T-helper 2 cell treated with Interferon-gamma antibody and Interleukin-4, amounts not matched to agents 100 ng/mL and 5 ng/mL, for 36 hours (primary cell): ENCODE results near the gene UGT1A9. TPM values are rescaled to one million over a fixed set of nuclear protein-coding genes. Genes with fewer than 3 reads are reported as not detected.

Source experiments
- intact Hi-C: fragments of 100-400 bp; cut with micrococcal nuclease; formaldehyde crosslinking; loops from one replicate; pipeline ENCODE4 v1.15.1; 2023
- total RNA-seq: library from RNA; stranded (reverse); gene quantifications from 2 replicates; pipeline ENCODE4 v1.2.3, GENCODE V29; 2022

The UGT1A9 gene
- total RNA-seq, 1 donor from 2014 or later, result not detected

DNA sequence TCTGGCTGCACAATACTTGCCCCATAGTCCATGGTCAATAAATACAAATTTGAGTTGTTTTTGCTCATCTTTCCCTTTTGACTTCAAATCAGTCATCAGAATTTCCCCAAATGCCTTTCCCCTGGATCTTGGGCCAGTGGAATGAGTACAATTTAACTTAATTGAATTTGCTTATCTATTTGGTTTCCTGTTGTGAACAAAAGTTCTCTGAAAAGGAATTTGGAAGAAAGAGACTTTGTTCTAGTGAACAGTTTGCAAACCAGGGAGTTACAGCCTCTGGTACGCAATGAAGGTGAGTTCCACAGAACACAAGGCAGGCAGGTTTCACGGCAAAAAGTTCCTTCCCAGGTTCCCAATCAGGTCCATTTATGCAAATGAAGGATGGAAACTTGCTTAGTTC lies 87.2 kb downstream of the UGT1A9 start:
- intact Hi-C loops, result no loop called here

DNA sequence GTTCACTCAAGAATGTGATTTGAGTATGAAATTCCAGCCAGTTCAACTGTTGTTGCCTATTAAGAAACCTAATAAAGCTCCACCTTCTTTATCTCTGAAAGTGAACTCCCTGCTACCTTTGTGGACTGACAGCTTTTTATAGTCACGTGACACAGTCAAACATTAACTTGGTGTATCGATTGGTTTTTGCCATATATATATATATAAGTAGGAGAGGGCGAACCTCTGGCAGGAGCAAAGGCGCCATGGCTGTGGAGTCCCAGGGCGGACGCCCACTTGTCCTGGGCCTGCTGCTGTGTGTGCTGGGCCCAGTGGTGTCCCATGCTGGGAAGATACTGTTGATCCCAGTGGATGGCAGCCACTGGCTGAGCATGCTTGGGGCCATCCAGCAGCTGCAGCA lies 88.3 kb downstream of the UGT1A9 start, which contains the start of gene UGT1A1:
Gene UGT1A1, plus strand, starts transcription at position 228 of the 400 bp plus-strand sequence. Its CDS starts 18 bp downstream, at position 246.
- intact Hi-C loops, result no loop called here

- intact Hi-C loops, result no loop called here
These were observed 89.5 kb downstream of the UGT1A9 start for GRCh38 chr2:233761040-233761769.

- intact Hi-C loops, result no loop called here
These were observed 92.6 kb downstream of the UGT1A9 start for GRCh38 chr2:233764264-233764663.

GRCh38 chr2:233764761-233765160 lies 93.1 kb downstream of the UGT1A9 start:
- intact Hi-C loops, result no loop called here

GRCh38 chr2:233766416-233766815 lies 94.7 kb downstream of the UGT1A9 start:
- intact Hi-C loops, result no loop called here

DNA sequence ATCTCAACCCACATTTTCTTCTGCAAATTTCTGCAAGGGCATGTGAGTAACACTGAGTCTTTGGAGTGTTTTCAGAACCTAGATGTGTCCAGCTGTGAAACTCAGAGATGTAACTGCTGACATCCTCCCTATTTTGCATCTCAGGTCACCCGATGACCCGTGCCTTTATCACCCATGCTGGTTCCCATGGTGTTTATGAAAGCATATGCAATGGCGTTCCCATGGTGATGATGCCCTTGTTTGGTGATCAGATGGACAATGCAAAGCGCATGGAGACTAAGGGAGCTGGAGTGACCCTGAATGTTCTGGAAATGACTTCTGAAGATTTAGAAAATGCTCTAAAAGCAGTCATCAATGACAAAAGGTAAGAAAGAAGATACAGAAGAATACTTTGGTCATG lies 96.4 kb downstream of the UGT1A9 start:
- intact Hi-C loops, result no loop called here

GRCh38 chr2:233769260-233769659 lies 97.6 kb downstream of the UGT1A9 start:
- intact Hi-C loops, result no loop called here

DNA sequence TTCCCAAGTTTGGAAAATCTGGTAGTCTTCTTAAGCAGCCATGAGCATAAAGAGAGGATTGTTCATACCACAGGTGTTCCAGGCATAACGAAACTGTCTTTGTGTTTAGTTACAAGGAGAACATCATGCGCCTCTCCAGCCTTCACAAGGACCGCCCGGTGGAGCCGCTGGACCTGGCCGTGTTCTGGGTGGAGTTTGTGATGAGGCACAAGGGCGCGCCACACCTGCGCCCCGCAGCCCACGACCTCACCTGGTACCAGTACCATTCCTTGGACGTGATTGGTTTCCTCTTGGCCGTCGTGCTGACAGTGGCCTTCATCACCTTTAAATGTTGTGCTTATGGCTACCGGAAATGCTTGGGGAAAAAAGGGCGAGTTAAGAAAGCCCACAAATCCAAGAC lies 100.5 kb downstream of the UGT1A9 start:
- intact Hi-C loops, result no loop called here

DNA sequence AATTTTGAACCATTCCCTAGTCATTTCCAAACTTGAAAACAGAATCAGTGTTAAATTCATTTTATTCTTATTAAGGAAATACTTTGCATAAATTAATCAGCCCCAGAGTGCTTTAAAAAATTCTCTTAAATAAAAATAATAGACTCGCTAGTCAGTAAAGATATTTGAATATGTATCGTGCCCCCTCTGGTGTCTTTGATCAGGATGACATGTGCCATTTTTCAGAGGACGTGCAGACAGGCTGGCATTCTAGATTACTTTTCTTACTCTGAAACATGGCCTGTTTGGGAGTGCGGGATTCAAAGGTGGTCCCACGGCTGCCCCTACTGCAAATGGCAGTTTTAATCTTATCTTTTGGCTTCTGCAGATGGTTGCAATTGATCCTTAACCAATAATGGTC lies 100.9 kb downstream of the UGT1A9 start:
- intact Hi-C loops, result no loop called here

DNA sequence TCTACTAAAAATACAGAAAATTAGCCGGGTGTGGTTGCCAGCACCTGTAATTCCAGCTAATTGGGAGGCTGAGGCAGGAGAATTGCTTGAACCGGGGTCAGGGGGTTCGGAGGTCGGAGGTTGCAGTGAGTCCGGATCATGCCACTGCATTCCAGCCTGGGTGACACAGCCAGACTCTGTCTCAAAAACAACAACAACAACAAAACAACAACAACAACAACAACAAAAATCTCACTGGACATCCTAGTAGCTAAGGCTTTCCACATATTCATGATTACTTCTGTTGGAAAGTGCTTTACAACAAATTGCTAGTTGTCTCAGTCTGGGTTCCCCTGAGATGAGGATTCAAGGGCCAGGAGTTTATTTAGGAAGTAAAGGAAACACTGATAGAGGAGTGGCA lies 102.2 kb downstream of the UGT1A9 start:
- intact Hi-C loops, result no loop called here

DNA sequence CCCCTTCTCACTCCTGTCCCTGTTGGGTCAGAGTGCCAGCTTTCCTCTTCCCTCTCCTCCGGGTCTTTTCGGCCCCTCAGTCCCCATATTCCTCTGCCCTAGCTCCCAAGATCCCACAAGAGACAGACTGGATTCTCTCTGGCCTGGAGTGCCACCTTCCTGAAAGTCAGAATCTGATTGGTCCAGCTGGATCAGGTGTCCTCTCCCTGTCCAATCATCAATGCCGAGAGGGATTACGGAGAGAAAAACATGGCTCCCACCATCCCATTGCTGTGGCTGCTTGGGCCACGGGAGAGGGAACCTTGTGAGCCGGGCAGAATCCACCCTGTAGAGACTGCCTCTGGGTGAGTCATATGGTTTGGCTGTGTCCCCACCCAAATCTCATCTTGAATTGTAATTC lies 103.7 kb downstream of the UGT1A9 start:
- intact Hi-C loops, result no loop called here

- intact Hi-C loops, result no loop called here
These were observed 106.3 kb downstream of the UGT1A9 start, which contains the start of gene MROH2A for GRCh38 chr2:233778030-233778429. Gene MROH2A, plus strand, starts transcription at chr2:233778330. Its CDS starts 1,029 bp downstream, at chr2:233779359.

GRCh38 chr2:233779722-233780121 lies 108.0 kb downstream of the UGT1A9 start:
- intact Hi-C loops, result no loop called here

DNA sequence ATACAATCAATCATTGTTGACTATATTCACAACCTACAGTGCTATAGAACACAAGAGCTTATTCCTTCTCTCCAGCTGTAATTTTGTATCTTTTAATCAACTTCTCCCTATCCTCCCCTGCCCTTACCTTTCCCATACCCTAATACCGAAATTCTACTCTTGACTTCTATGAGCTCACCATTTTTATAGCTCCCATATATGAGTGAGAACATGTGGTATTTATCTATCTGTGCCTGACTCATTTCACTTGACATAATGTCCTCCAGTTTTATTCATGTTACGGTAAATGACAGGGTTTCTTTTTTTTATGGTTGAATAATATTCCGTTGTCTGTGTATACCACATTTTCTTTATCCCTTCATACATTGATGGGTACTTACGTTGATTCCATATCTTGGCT lies 109.1 kb downstream of the UGT1A9 start:
- intact Hi-C loops, result no loop called here

DNA sequence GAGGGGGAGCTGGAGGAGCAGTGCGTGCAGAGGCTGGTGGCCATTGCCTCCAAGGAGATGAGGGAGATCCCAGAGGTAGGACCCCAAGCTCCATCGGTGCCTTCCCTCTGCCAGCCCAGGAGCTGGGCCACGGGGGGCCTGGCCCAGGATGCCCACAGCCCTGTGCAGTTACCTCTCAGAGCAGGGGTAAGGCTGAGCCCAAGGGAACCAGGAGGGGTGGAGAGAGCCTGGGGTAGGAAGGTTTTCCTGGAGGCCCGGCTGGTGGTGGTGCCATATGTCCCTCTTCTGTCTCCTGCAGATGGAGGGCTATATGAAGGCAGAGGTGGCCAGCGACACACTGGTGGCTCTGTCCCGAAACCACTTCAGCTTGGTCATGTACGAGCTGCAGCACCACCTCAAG lies 117.9 kb downstream of the UGT1A9 start:
- intact Hi-C loops, result no loop called here

DNA sequence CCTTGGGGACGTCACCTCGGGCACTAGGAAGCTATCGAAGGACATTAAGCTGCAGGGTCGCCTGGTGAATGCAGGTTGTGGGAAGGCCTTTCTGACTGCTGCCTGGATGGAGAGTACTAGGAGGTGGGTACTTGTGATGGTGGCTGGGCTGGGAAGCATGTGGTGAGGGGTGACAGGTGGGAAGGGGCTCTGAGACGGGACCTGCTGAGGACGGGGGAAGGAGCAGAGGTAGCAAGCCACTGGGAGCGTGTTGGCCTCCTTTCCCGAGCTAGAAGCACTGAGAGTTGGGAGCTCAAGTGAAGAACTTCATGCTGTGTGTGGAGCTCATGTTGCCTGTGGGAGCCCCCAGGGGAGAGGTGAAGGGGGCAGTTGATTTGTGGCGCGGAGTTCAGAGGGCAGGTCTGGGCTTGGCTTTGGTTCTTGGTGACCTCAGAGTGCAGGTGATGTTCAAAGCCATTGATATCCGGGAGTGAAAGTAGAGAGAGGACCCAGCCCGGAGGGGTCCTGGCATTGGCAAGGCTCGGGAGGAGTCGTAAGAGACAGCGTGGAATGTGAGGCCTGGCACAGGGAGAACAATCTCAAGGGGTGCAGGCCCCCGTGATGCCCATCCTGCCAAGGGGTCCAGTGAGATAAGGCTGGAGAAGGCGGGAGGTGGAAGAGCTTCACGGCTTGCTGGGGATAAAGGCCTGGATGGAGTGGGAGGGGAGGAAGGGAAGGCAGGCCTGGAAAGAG lies 119.6 kb downstream of the UGT1A9 start:
- intact Hi-C loops, result no loop called here

GRCh38 chr2:233791883-233792329 lies 120.2 kb downstream of the UGT1A9 start:
- intact Hi-C loops, result no loop called here

DNA sequence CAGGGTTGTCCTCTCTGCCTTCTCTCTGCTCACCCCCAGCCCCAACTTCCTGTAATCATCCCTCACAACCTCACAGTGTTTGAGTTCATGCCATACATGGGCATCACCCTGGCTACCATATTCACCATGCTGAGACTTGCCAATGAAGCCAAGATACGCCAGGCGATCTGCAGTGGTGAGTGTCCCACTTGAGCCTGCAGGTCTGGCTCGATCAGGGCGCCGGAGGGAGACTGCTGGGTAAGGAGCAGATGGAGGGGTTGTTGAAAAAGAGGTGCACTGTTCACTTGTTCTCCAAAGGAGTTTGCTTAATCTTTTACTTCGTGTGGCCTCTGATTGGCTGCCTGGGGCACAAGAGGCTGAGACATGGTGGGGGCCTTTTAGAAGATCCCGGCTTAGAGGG lies 121.0 kb downstream of the UGT1A9 start:
- intact Hi-C loops, result no loop called here

GRCh38 chr2:233793465-233794127 lies 121.9 kb downstream of the UGT1A9 start:
- intact Hi-C loops, result no loop called here

DNA sequence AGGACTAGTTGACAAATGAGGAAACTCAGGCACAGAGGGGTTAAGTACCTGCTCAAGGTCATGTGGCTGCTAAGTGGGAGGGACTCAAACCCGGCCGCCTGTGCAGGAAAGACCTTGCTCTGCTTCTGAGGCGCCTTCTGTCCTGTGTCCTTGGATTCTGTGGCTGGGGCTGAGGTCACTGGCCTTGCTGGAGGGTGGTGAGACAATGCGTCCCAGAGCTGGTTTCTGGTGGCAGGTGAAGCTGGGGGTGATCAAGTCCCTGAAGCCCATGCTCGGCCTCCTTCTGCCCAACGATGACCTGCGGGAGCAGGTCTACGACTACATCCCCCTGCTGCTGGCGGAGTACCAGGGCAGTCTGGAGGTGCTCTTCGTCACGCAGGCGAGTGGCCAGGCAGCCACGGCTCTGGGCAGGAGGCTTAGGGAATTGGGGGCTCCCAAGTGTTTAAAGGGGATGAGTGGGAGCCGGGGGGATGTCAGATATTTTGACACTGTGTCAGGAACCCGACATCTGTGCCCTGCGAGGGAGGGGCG lies 122.5 kb downstream of the UGT1A9 start:
- intact Hi-C loops, result no loop called here

GRCh38 chr2:233795735-233796171 lies 124.1 kb downstream of the UGT1A9 start:
- intact Hi-C loops, result no loop called here
